ENCODE results near the gene MAPK11.

MAPK11 gene

GRCh38 chr22:50286275-50286674 lies 16.1 kb upstream of the MAPK11 start:
- no peak overlapping the region for H3K9ac ChIP-seq
- H3K27me3 ChIP-seq, result no peaks in the 10 kb centered on the region
- peaks cover 0 to 11% (median 9%) of the 10 kb centered on the region in 10 experiments; a peak in 17 of 20 replicates for H3K4me1 ChIP-seq
- no peak overlapping the region for H3K27ac ChIP-seq
- no peak overlapping the region for H3K4me2 ChIP-seq
- TF ChIP-seq Cebpa-rat (IDR thresholded peaks at IDR 0.05), result no peak
- peaks cover 66 to 98% (median 85%) of the 10 kb centered on the region in 11 experiments for H4K20me1 ChIP-seq
- peaks cover 87 to 95% (median 92%) of the 10 kb centered on the region in 11 experiments for H3K36me3 ChIP-seq
- no peaks in the 10 kb centered on the region for H3K9me3 ChIP-seq (replicated peaks in 1 of 11)
- no peak overlapping the region for H3K4me3 ChIP-seq

- H3K9ac ChIP-seq, result no peak overlapping the region
- H3K4me1 ChIP-seq, result peaks cover 0 to 6% (median 3%) of the 10 kb centered on the region in 10 experiments; a peak in 13 of 20 replicates
- H3K36me3 ChIP-seq, result peaks cover 88 to 95% (median 92%) of the 10 kb centered on the region in 11 experiments
- no peaks in the 10 kb centered on the region for H3K9me3 ChIP-seq (replicated peaks in 1 of 11)
- H3K4me3 ChIP-seq, result no peak overlapping the region
- no peak for TF ChIP-seq Cebpa-rat (IDR thresholded peaks at IDR 0.05)
- no peak overlapping the region for H3K4me2 ChIP-seq
- peaks cover 60 to 98% (median 85%) of the 10 kb centered on the region in 11 experiments for H4K20me1 ChIP-seq
- no peaks in the 10 kb centered on the region for H3K27me3 ChIP-seq
- H3K27ac ChIP-seq, result no peak overlapping the region
These were observed 15.5 kb upstream of the MAPK11 start for GRCh38 chr22:50285568-50286229.

GRCh38 chr22:50284479-50284878 lies 14.3 kb upstream of the MAPK11 start:
- Histone ChIP-seq H3K4me1 (no peaks in the 10 kb centered on the region), H3K4me2 (no peak overlapping the region), H3K36me3 (peaks cover 86 to 95% (median 91%) of the 10 kb centered on the region in 11 experiments), H3K4me3 (no peak overlapping the region), H3K27ac (no peak overlapping the region), H4K20me1 (peaks cover 55 to 98% (median 79%) of the 10 kb centered on the region in 11 experiments), H3K9me3 (replicated peaks in 1 of 11) (no peaks in the 10 kb centered on the region), H3K9ac (no peak overlapping the region), H3K27me3 (no peaks in the 10 kb centered on the region)
- TF ChIP-seq Cebpa-rat (IDR thresholded peaks at IDR 0.05), result no peak

- no peak for TF ChIP-seq Cebpa-rat (IDR thresholded peaks at IDR 0.05)
- no peak overlapping the region for H3K27ac ChIP-seq
- H3K4me2 ChIP-seq, result no peak overlapping the region
- H3K4me1 ChIP-seq, result no peaks in the 10 kb centered on the region
- no peak overlapping the region for H3K9ac ChIP-seq
- H4K20me1 ChIP-seq, result peaks cover 53 to 98% (median 79%) of the 10 kb centered on the region in 11 experiments
- H3K4me3 ChIP-seq, result no peak overlapping the region
- H3K36me3 ChIP-seq, result peaks cover 86 to 95% (median 91%) of the 10 kb centered on the region in 11 experiments
- no peaks in the 10 kb centered on the region for H3K27me3 ChIP-seq
- no peaks in the 10 kb centered on the region for H3K9me3 ChIP-seq (replicated peaks in 1 of 11)
These were observed 13.6 kb upstream of the MAPK11 start for GRCh38 chr22:50283821-50284220.

- Histone ChIP-seq H3K27ac (no peak overlapping the region), H3K27me3 (no peaks in the 10 kb centered on the region), H3K9me3 (replicated peaks in 1 of 11) (no peaks in the 10 kb centered on the region), H3K36me3 (peaks cover 86 to 95% (median 91%) of the 10 kb centered on the region in 11 experiments), H3K9ac (no peak overlapping the region), H4K20me1 (peaks cover 51 to 98% (median 78%) of the 10 kb centered on the region in 11 experiments), H3K4me1 (no peaks in the 10 kb centered on the region), H3K4me3 (no peak overlapping the region), H3K4me2 (no peak overlapping the region)
- no peak for TF ChIP-seq Cebpa-rat (IDR thresholded peaks at IDR 0.05)
These were observed 12.4 kb upstream of the MAPK11 start for GRCh38 chr22:50282361-50283155.

- peaks cover 86 to 95% (median 90%) of the 10 kb centered on the region in 11 experiments for H3K36me3 ChIP-seq
- H3K4me1 ChIP-seq, result no peaks in the 10 kb centered on the region
- no peak overlapping the region for H3K9ac ChIP-seq
- H3K27ac ChIP-seq, result no peak overlapping the region
- no peaks in the 10 kb centered on the region for H3K27me3 ChIP-seq
- no peaks in the 10 kb centered on the region for H3K9me3 ChIP-seq (replicated peaks in 1 of 11)
- H3K4me3 ChIP-seq, result no peak overlapping the region
- H3K4me2 ChIP-seq, result no peak overlapping the region
- H4K20me1 ChIP-seq, result peaks cover 51 to 98% (median 78%) of the 10 kb centered on the region in 11 experiments
- no peak for TF ChIP-seq Cebpa-rat (IDR thresholded peaks at IDR 0.05)
These were observed 11.8 kb upstream of the MAPK11 start for GRCh38 chr22:50281957-50282356.

- H3K27ac ChIP-seq, result no peak overlapping the region
- H3K9me3 ChIP-seq (replicated peaks in 1 of 11), result 0 out of 22 replicates have a peak, but pooled peaks cover 0 to under 1% (median 0%) of the 10 kb centered on the region in 11 experiments
- H3K4me1 ChIP-seq, result peaks cover 0 to 5% (median 0%) of the 10 kb centered on the region in 10 experiments; a peak in 1 of 20 replicates
- no peaks in the 10 kb centered on the region for H3K27me3 ChIP-seq
- peaks cover 84 to 95% (median 90%) of the 10 kb centered on the region in 11 experiments for H3K36me3 ChIP-seq
- H3K4me3 ChIP-seq, result no peak overlapping the region
- H3K9ac ChIP-seq, result no peak overlapping the region
- TF ChIP-seq Cebpa-rat (IDR thresholded peaks at IDR 0.05), result no peak
- H3K4me2 ChIP-seq, result no peak overlapping the region
- peaks cover 51 to 98% (median 78%) of the 10 kb centered on the region in 11 experiments for H4K20me1 ChIP-seq
These were observed 11.2 kb upstream of the MAPK11 start for GRCh38 chr22:50281384-50281760.

GRCh38 chr22:50280708-50281383 lies 10.7 kb upstream of the MAPK11 start:
- no peak for TF ChIP-seq Cebpa-rat (IDR thresholded peaks at IDR 0.05)
- peaks cover 84 to 95% (median 90%) of the 10 kb centered on the region in 11 experiments for H3K36me3 ChIP-seq
- no peak overlapping the region for H3K4me2 ChIP-seq
- no peak overlapping the region for H3K27ac ChIP-seq
- H3K9me3 ChIP-seq (replicated peaks in 1 of 11), result peaks cover 0 to 4% (median 0%) of the 10 kb centered on the region in 11 experiments; a peak in 3 of 22 replicates
- no peak overlapping the region for H3K9ac ChIP-seq
- H3K4me3 ChIP-seq, result no peak overlapping the region
- H3K4me1 ChIP-seq, result peaks cover 1 to 9% (median 2%) of the 10 kb centered on the region in 10 experiments; a peak in 16 of 20 replicates
- no peaks in the 10 kb centered on the region for H3K27me3 ChIP-seq
- peaks cover 52 to 98% (median 78%) of the 10 kb centered on the region in 11 experiments for H4K20me1 ChIP-seq

Data from BLaER1 treated with 17β-estradiol and CSF1 and Interleukin-3, amounts not matched to agents 10 nM and 100 nM (cell line).